ENCODE results near the gene CDC25B.

The CDC25B gene

DNA sequence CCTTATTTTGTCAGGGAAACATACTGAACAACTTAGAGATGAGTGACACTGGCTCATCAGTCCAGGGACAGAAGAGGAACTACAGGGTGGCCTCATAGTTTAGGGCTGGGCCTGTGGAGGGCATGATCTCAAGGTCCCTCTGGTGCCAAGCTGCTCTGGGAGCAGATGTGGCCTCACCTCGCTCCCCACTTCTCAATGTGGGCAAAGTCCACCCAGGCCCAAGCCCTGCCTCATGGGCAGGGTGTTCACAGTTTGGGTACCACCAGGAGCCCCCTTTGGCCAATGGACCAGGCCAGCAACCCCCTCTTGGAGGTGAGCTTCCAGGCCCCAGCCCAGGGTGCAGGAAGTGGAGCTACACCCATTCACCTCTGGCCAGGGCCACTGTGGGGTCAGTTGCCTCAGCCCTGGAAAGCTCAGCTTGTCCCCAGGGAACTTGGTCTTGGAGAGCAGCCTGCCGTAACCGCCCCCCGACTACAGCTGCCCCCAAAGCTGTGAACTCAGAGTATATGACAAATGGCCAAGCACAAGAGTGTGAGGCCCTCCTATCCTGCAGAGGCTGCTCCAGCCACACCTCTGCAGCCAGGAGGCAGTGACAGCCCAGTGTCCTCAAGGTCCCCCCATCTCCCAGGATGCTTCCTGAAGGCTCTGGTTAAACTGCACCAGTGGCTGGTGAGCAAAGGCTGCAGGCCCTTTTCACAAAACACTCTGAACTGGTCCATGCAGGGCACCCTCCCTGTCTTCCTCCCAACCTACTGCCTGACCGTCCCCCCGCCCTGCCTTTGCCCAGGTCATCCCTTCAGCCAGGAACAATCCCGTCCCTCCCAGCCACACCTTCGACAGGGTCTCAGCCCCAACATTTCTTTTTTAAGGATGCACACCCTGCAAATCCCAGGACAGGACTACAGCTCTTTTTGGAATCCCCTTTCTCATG lies 32.2 kb upstream of the CDC25B start:
- H3K4me3 ChIP-seq (ENCODE audit: severe bottlenecking), result no peak overlapping the region
- TF ChIP-seq, protein P1, sequence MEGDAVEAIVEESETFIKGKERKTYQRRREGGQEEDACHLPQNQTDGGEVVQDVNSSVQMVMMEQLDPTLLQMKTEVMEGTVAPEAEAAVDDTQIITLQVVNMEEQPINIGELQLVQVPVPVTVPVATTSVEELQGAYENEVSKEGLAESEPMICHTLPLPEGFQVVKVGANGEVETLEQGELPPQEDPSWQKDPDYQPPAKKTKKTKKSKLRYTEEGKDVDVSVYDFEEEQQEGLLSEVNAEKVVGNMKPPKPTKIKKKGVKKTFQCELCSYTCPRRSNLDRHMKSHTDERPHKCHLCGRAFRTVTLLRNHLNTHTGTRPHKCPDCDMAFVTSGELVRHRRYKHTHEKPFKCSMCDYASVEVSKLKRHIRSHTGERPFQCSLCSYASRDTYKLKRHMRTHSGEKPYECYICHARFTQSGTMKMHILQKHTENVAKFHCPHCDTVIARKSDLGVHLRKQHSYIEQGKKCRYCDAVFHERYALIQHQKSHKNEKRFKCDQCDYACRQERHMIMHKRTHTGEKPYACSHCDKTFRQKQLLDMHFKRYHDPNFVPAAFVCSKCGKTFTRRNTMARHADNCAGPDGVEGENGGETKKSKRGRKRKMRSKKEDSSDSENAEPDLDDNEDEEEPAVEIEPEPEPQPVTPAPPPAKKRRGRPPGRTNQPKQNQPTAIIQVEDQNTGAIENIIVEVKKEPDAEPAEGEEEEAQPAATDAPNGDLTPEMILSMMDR (IDR thresholded peaks at IDR 0.05; ENCODE audit: poor library complexity, severe bottlenecking), result no peak
- H3K4me1 ChIP-seq (ENCODE audit: insufficient read depth, poor library complexity, severe bottlenecking), result peaks cover 3% of the 10 kb centered on the region
- DNase-seq (ENCODE audit: low spot score) (peak; percentile 60), ATAC-seq (ENCODE audit: low read depth) (no peak)
- no peaks in the 10 kb centered on the region for H3K9me3 ChIP-seq (ENCODE audit: severe bottlenecking)
- no peaks in the 10 kb centered on the region for H3K27me3 ChIP-seq (ENCODE audit: insufficient read depth, poor library complexity, severe bottlenecking)
- H3K36me3 ChIP-seq (ENCODE audit: low read depth), result 0 out of 2 replicates have a peak, but pooled peaks cover 3% of the 10 kb centered on the region
- no peak overlapping the region for H3K27ac ChIP-seq (ENCODE audit: poor library complexity, severe bottlenecking)

DNA sequence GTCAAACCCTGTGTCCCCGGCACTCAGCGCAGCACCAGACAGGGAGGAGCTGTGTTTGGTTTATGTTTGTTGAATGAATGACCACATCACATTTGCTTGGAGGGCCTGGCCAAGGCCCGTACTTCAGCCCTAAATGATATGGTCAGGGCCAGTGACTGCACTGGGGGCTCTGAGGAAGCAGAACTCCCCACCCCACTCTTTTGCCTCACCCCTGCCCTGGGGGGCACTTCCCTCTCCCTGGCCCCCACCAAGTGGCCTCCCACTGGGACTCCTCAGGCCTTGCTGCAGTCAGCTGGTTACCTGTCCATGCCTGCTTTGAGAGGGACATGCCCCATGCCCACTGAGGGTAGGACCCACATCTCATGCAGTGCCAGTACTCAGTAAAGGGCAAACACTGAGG lies 31.5 kb upstream of the CDC25B start:
- ATAC-seq (ENCODE audit: low read depth), result no peak
- H3K27ac ChIP-seq (ENCODE audit: poor library complexity, severe bottlenecking), result no peak overlapping the region

DNA sequence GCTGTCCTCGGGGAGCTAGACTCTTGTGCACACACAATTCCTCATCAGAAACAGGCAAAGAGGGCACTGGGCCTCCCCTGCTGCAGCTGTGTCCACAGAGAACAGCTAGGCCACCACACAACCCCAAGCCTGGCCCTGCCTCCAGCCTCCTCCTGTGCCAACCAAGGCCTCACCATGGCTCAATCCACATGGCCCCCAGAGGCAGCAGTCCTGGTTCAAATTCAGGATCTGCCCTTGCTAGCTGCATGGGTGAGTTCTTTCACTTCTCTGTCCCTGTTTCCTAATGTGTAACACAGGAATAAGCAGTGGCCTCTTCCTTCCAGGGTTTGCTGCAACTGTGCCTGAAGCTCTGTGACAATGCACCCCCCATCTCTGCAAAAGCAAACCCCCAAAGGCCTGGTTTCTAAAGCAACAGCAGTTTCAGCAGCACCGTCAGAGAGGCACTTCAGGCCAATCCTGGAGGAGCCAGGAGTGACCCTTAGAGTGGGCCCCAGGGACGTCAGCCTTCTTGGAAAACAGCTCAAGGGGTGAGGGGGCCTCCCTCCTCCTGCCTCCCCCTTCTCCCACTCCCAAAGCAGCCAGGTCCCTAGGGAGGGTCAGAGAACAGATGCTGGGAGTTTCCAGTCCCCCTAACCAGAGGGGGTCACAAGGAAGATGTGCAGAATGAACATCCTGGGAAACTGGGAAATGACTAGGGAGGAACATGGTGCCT lies 30.8 kb upstream of the CDC25B start:
- no peak overlapping the region for H3K4me3 ChIP-seq (ENCODE audit: severe bottlenecking)
- peaks cover 5% of the 10 kb centered on the region for H3K4me1 ChIP-seq (ENCODE audit: insufficient read depth, poor library complexity, severe bottlenecking)
- no peaks in the 10 kb centered on the region for H3K27me3 ChIP-seq (ENCODE audit: insufficient read depth, poor library complexity, severe bottlenecking)
- no peak overlapping the region for H3K27ac ChIP-seq (ENCODE audit: poor library complexity, severe bottlenecking)
- 0 out of 2 replicates have a peak, but pooled peaks cover 3% of the 10 kb centered on the region for H3K36me3 ChIP-seq (ENCODE audit: low read depth)
- no peaks in the 10 kb centered on the region for H3K9me3 ChIP-seq (ENCODE audit: severe bottlenecking)
- DNase-seq (ENCODE audit: low spot score) (no peak), ATAC-seq (ENCODE audit: low read depth) (no peak)
- TF ChIP-seq, protein P1 (IDR thresholded peaks at IDR 0.05; ENCODE audit: poor library complexity, severe bottlenecking), result no peak

More for the DNA sequence above, 31.5 kb upstream of the CDC25B start:
- no peaks in the 10 kb centered on the region for H3K27me3 ChIP-seq (ENCODE audit: insufficient read depth, poor library complexity, severe bottlenecking)
- no peak overlapping the region for H3K4me3 ChIP-seq (ENCODE audit: severe bottlenecking)
- peaks cover 5% of the 10 kb centered on the region for H3K4me1 ChIP-seq (ENCODE audit: insufficient read depth, poor library complexity, severe bottlenecking)
- H3K9me3 ChIP-seq (ENCODE audit: severe bottlenecking), result no peaks in the 10 kb centered on the region
- DNase-seq (ENCODE audit: low spot score), result no peak
- TF ChIP-seq, protein P1 (IDR thresholded peaks at IDR 0.05; ENCODE audit: poor library complexity, severe bottlenecking), result no peak
- H3K36me3 ChIP-seq (ENCODE audit: low read depth), result 0 out of 2 replicates have a peak, but pooled peaks cover 3% of the 10 kb centered on the region

DNA sequence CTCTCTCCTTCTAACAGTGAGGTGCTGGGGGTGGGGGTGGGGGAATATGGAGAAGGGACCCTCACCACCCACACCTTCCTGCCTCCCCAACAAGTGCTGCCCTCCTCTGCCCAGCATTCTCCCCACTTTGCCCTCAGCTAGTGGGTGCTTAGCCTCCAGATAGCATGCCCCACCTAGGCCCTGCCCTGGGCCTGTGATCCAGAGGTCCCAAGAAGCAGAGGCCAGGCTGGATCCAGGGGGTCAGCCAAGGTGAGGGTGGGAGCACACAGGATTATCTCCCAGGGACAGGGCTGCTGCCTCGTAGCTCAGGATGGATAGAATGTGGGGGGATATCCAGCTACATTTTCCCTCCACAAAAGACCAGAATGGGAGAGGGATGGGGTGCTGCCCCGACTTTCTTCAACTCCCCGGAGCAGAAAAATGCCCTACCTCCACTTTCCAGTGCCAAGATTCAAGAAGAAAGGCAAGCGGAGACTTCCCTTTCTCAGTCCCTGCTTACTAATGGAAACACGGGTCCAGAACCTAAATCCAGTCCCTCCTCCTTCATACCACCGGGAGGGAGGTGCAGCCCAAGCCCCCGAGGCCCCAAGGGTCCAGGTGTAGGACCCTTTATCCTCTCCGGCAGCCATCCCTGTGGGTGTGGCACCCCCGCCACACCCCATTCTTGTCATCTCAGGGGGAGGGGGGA lies 29.5 kb upstream of the CDC25B start:
- no peaks in the 10 kb centered on the region for H3K27me3 ChIP-seq (ENCODE audit: insufficient read depth, poor library complexity, severe bottlenecking)

More for the DNA sequence above, 29.5 kb upstream of the CDC25B start:
- peak overlapping the region; percentile 19 for H3K27ac ChIP-seq (ENCODE audit: poor library complexity, severe bottlenecking)
- TF ChIP-seq, protein P1 (IDR thresholded peaks at IDR 0.05; ENCODE audit: poor library complexity, severe bottlenecking), result no peak
- DNase-seq (ENCODE audit: low spot score) (no peak), ATAC-seq (ENCODE audit: low read depth) (no peak)
- 0 out of 2 replicates have a peak, but pooled peaks cover 2% of the 10 kb centered on the region for H3K36me3 ChIP-seq (ENCODE audit: low read depth)
- peaks cover 5% of the 10 kb centered on the region for H3K4me1 ChIP-seq (ENCODE audit: insufficient read depth, poor library complexity, severe bottlenecking)
- no peaks in the 10 kb centered on the region for H3K9me3 ChIP-seq (ENCODE audit: severe bottlenecking)
- H3K4me3 ChIP-seq (ENCODE audit: severe bottlenecking), result peak overlapping the region; percentile 65

Data from RWPE2 (cell line).